ENCODE data around the gene FRY.

FRY gene

GRCh38 chr13:32261567-32261966 lies 230.0 kb downstream of the FRY start:
- no peak for DNase-seq (ENCODE audit: low read depth)

- no peak for DNase-seq (ENCODE audit: low read depth)
These were observed 230.6 kb downstream of the FRY start for GRCh38 chr13:32262165-32262564.

- no peak for DNase-seq (ENCODE audit: low read depth)
These were observed 231.0 kb downstream of the FRY start for GRCh38 chr13:32262619-32263018.

DNA sequence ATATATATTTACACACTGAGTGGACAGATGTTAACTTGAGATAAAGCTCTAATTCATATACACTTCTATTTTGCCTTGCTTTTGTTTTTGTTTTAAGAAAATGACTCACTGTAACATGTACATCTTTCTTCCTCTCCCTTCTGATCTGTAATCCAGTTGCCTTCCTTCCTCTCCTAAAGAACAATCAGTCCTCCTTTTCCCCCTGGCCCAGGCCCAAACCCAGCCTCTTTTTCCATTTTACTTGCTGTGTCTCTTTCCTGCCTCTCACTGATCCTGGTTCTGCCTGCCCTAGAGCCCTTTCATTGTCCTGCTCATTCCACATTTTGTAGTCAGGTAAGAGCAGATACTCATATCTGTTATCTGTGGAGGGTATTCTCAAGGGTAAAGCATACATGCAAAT lies 232.8 kb downstream of the FRY start:
- DNase-seq (ENCODE audit: low read depth) = no peak

GRCh38 chr13:32265726-32266125 lies 234.2 kb downstream of the FRY start:
- no peak for DNase-seq (ENCODE audit: low read depth)

DNA sequence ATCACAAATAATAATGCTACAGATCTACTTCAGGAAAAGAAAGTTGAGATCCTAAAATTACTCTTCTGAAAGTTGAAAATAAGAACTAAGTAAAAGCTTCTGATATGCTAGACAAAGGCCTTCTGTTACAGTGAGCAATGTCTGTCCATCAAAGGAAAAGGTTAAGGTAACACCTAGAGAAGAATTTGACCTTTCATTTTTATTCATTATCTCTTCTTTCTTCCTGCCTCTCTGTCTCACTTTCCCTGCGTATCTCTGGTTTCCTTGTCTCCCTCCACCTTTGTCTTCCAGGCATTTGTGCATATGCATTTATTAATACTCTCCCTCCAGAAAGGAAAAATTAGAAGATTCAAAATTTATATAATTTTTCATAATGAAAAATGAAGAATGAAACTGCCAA lies 234.6 kb downstream of the FRY start:
- no peak for DNase-seq (ENCODE audit: low read depth)

DNA sequence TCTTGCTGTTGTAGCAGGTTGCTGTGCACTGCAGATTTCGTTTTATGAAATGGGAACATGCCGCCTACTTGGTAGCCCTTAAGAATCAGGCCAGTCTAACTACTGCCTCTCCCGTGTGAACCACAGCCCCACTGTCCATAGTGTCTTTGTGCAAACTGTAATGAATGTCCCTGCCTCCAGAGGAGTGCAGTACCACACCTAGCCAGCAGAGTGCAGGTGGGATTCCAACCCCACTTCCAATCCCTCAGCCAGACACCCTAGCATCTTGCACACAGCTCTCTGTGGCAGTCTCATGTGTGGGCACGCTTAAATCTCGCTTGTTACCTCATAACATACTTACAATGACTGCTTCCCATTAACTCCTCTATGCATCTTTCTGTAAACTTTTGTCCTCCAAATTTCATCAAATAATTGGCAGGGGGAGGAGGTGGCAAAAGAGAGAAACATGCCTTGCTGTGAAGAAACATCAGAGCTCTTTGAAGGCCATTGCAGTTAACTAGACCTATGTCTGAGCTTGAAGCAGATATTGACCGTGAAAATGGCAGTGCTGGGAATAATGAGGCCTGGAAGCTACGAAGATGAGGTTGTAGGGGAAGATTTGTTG lies 236.4 kb downstream of the FRY start:
- DNase-seq (ENCODE audit: low read depth) = peak; percentile 45

- DNase-seq (ENCODE audit: low read depth) = no peak
These were observed 240.6 kb downstream of the FRY start for GRCh38 chr13:32272021-32272683.

DNA sequence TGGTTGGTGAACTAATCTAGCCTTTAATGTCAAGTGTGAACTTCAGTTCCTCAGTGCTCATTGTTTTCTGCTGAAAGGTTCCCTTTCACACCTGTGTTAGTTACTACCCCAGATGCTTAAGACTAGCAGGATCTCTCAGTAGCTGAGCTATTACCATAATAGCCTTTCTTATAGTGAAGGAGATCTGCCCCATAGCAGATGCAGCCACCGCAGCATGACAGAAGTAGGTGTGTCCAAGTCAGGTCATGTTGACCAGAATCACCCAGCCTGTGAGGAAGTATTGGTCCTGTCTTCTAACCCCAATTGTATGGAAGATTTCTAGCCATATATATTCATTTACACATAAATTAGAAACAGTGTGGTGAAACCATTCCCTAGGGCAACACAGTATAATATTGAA lies 246.3 kb downstream of the FRY start:
- no peak for DNase-seq (ENCODE audit: low read depth)

DNA sequence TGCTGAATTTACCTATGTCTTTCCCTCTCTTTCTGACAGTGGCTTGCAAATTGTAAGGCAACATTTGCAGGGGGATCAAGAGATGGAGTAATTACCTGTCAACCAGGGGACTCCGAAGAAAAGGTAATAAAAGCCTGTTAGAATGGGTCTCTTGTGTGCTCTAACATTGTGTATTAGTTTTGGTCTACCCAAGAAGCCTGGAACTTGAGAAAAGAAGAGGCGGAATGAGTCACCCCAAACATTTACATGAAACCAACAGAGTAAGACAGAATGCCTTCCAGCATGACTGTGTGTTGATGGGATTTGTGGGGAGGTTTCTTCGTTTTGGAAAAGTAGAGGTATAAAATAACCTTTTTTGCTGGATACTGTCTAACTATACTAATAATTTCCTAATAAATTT lies 246.9 kb downstream of the FRY start:
- DNase-seq (ENCODE audit: low read depth) = no peak

GRCh38 chr13:32281096-32281495 lies 249.5 kb downstream of the FRY start:
- no peak for DNase-seq (ENCODE audit: low read depth)

GRCh38 chr13:32282096-32282711 lies 250.6 kb downstream of the FRY start:
- DNase-seq (ENCODE audit: low read depth) = no peak

- DNase-seq (ENCODE audit: low read depth) = no peak
These were observed 253.5 kb downstream of the FRY start for GRCh38 chr13:32284927-32285632.

- DNase-seq (ENCODE audit: low read depth) = no peak
These were observed 254.0 kb downstream of the FRY start for GRCh38 chr13:32285633-32285965.

DNA sequence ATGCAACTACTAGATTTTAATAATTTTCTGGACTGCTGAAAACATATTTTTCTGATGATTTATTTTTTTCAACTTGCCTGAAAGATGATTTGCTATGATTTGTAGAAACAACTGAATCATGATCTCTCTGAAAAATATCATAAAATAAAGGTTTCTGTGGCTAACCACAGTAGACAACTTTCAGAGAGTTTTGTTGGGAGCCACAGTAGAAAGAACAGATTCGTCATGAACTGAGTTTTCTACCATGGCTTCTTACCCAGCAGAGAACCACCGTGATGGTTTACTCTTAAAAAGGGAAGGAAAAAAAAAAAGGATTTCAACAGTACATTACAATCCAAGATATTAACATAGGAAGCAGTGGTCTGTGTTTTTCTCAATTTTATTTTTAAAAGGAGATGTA lies 265.6 kb downstream of the FRY start:
- no peak for DNase-seq (ENCODE audit: low read depth)

- no peak for DNase-seq (ENCODE audit: low read depth)
These were observed 267.1 kb downstream of the FRY start for GRCh38 chr13:32298695-32299094.

GRCh38 chr13:32299893-32300292 lies 268.3 kb downstream of the FRY start:
- DNase-seq (ENCODE audit: low read depth) = no peak

GRCh38 chr13:32300406-32300805 lies 268.8 kb downstream of the FRY start:
- DNase-seq (ENCODE audit: low read depth) = no peak

- DNase-seq (ENCODE audit: low read depth) = no peak
These were observed 269.3 kb downstream of the FRY start for GRCh38 chr13:32300920-32301319.

DNA sequence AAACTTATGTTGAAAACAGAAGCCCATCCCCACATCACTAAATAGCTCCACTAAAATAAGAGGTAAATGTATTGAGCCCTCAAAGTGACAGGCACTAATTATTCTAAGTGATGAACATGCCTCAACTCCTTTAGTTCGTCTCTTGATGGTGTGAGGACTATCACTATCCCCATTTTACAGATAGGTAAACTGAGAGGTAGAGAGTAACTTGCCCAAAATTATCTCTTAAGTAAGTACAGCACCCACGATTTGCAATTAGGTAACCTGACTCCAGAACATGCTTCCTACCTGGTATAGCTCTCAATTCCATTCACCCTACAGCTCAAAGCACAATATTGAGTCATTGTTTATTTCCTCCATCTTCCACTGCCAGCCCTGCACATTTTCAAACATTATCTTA lies 270.9 kb downstream of the FRY start:
- DNase-seq (ENCODE audit: low read depth) = no peak

DNA sequence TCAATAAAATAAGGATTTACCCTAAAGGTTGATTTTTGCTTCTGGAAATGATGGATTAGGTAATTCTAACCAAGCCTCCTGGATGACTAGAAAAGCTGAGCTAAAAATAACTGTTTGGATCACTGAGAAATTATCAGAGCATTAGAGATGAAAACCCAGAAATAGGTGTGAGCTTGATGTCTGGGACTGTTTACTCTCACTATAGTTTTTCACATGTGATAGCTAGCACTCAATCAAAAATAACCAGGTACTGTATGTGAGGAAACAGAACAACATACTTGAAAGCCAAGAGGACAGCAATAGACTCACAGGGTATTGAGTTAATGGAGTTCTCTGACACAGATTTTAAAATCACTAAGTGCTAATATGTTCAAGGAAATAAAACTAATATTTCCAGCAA lies 274.1 kb downstream of the FRY start:
- DNase-seq (ENCODE audit: low read depth) = no peak

DNA sequence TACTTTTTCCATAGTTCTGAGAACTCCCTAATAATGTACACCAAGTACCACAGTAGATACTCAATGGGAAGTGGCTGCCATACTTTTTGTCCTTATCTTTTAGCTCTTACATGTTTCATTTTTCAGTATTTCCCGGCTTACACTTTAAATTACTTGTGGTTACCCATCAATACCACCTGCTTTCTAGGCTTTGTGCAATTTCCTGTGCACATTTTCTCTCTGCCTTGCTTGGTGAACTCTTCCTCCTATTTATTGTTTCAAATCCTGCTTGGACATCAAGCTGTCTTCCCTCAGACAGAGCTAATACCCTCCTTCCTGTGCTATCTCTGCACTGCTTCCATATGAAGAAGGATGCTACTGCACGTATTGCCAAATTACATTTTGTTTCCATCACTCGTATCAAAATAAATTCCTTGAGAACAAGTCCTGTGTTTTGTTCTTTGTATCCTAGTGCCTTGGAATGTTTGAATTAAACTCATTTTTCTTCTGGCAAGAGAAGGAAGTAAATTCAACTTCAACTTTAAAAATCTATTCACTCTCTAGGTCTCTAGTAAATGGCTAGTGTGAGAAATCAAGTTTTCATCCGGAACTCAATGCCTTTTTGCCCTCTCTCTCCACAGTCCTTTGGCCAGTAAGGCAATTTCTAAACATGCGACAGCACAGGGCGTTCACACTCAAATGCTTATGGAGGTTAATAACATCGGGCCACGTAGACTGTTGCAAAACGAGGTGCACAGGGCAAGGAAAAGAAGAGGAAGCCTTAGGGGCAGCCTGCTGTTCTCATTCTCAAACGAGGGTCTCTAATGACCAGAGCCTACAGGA lies 277.9 kb downstream of the FRY start:
- no peak for DNase-seq (ENCODE audit: low read depth)

Data from stimulated activated CD4-positive, alpha-beta T cell treated with anti-CD3 and anti-CD28 coated beads, Interleukin-2, amount 100 ng/mL, for 4 hours (primary cell).